Astrocyte of the hippocampus (primary cell): Measurements from ENCODE around the gene PNMT.
A peak's percentile ranks its signal among the peaks of the same experiment; 100 is the strongest.
"Not testable (repeated sequence)": the region's sequence is repeated elsewhere in the genome, so short reads cannot be mapped to it uniquely, and the experiment has no call there.

Experiments used
- DNase-seq: peaks from one replicate; pipeline ENCODE4 v3.0.0; 2011; ENCODE audit warnings: low read depth, low spot score

The PNMT gene

GRCh38 chr17:39687546-39688474 is 19.6 kb downstream of the PNMT start, which contains the start of gene PGAP3:
TSS of gene PGAP3 (minus strand) at chr17:39688057. CDS start at chr17:39688014, 43 bp downstream.
- peak; percentile 95 for DNase-seq

- no peak for DNase-seq
Observed at GRCh38 chr17:39688475-39688835, 20.2 kb downstream of the PNMT start.

GRCh38 chr17:39688945-39689344 is 20.7 kb downstream of the PNMT start:
- no peak for DNase-seq

- DNase-seq = no peak
Observed at GRCh38 chr17:39694593-39694992, 26.3 kb downstream of the PNMT start.

GRCh38 chr17:39695089-39695474 is 26.8 kb downstream of the PNMT start:
- DNase-seq = no peak

- DNase-seq = no peak
Observed at GRCh38 chr17:39696731-39697130, 28.5 kb downstream of the PNMT start.

GRCh38 chr17:39697961-39698360 is 29.7 kb downstream of the PNMT start:
- DNase-seq = no peak

GRCh38 chr17:39699157-39699817 is 31.0 kb downstream of the PNMT start:
- DNase-seq = not testable (repeated sequence)

- DNase-seq = peak; percentile 90
Observed at GRCh38 chr17:39699818-39700147, 31.5 kb downstream of the PNMT start, which contains the start of gene ERBB2. TSS of gene ERBB2 (plus strand) at chr17:39700064. CDS start at chr17:39700239, 175 bp downstream.

- DNase-seq = peak; percentile 65
Observed at GRCh38 chr17:39700148-39700987, 32.1 kb downstream of the PNMT start.

GRCh38 chr17:39701012-39701783 is 32.9 kb downstream of the PNMT start:
- DNase-seq = no peak

GRCh38 chr17:39701784-39702422 is 33.6 kb downstream of the PNMT start:
- DNase-seq = no peak

GRCh38 chr17:39702901-39703893 is 34.9 kb downstream of the PNMT start:
- DNase-seq = peak; percentile 32

- no peak for DNase-seq
Observed at GRCh38 chr17:39703913-39704312, 35.7 kb downstream of the PNMT start.

GRCh38 chr17:39704821-39705551 is 36.7 kb downstream of the PNMT start:
- DNase-seq = peak; percentile 77

GRCh38 chr17:39705786-39706348 is 37.6 kb downstream of the PNMT start:
- DNase-seq = peak; percentile 18

GRCh38 chr17:39706383-39706782 is 38.1 kb downstream of the PNMT start:
- peak; percentile 23 for DNase-seq

GRCh38 chr17:39706921-39707337 is 38.7 kb downstream of the PNMT start:
- no peak for DNase-seq
